RPMI7951 (cell line): Measurements from ENCODE around the gene HFE. TPM values are rescaled to one million over a fixed set of nuclear protein-coding genes. Genes with fewer than 3 reads are reported as not detected.
"Not testable (repeated sequence)": the region's sequence is repeated elsewhere in the genome, so short reads cannot be mapped to it uniquely, and the experiment has no call there.

Experiments
- DNase-seq: peaks from one replicate; pipeline ENCODE4 v3.0.0-alpha.2; 2012; ENCODE audit warnings: low read depth
- total RNA-seq: library from RNA; depleted of rRNA; stranded (reverse); fragments of >200 nt; shearing (Covaris generic); gene quantifications from 2 replicates; pipeline ENCODE4 v1.2.3, GENCODE V29; 2014

HFE gene
- total RNA-seq, 1 experiment from 2014 or later, result 12.1 TPM

DNA sequence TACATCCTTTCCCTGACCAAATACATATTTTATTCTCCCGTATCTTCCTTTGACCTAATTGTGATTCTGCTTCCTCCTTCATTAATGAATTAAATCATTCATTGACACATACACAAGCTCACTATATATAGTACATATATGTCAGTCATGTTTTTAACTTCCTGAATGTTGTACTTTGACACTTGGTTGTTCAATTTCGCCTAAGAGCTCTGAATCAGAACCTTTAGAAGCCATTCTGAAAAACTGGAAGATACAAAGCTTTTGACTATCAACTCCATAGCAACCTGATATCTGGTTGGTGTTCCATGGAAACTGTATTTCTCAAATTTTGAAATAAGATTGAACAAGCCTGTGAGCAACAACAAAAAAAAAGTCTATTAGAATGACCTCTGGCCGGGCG is 27.3 kb upstream of the HFE start:
- DNase-seq, result no peak

GRCh38 chr6:26064619-26065257 is 22.5 kb upstream of the HFE start:
- peak; percentile 59 for DNase-seq

DNA sequence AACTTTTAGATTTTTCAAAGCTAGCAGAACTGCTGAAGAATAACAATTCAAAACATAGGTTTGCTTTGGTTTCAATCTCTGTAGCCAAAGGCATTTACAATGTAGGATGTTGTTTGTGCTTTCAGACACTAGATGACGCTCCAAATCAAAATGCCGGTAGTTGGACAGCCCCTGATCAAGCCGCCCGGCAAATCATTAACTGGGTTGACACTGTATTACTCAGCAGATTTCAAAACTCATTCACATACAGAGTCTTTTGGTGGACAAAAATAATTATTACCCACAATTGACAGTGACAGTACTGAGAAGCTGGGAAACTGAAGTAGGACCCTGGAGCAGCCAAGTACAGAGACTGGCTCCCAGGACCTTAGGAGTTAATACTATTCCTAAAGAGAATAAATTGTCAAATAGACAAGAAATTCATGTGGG is 21.3 kb upstream of the HFE start:
- DNase-seq, result peak; percentile 88

DNA sequence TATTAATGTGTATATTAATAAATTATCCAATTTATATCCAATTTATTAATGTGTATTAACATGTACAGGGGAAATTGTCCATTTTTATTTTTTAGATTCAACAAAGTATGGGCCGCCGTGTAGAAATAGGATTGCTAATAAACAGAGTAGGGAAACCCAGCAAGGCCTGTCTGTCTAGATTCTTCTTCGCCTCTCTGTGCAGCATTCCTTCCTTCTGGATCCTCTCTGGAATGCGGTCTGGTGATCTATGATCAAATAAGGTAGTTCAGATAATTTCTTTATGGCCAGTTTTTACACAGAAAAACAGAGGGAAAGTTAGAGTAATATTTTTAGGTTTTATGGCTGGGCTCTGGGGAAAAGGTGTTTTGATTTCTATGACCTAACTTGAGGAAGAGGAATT is 19.9 kb upstream of the HFE start:
- no peak for DNase-seq

- no peak for DNase-seq
Measured at GRCh38 chr6:26068036-26068435, 19.2 kb upstream of the HFE start.

DNA sequence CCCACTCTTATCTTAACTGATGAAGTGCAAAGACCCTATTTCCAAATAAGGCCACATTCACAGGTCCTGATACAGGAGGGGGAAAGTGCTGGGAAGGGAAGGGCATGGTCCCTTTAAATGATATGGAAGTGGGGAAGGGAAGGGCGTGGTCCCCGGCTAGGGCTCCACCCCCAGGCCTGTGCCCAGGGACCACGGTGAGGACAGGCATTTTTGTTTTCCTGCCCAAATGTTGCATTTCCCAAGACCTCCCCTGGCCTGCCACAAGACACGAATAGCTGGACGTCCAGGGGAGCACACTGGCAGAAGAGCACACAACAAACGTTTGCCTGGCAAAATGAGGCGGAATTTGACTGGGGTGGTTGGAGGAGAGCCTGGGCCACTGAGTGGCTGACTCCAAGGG is 16.1 kb upstream of the HFE start:
- DNase-seq, result peak; percentile 58

- DNase-seq, result no peak
Measured at GRCh38 chr6:26075063-26075717, 12.0 kb upstream of the HFE start.

- peak; percentile 82 for DNase-seq
Measured at GRCh38 chr6:26078066-26078465, 9.2 kb upstream of the HFE start.

GRCh38 chr6:26081096-26081495 is 6.1 kb upstream of the HFE start:
- DNase-seq, result not testable (repeated sequence)

- no peak for DNase-seq
Measured at GRCh38 chr6:26086211-26086610, 1.0 kb upstream of the HFE start.

DNA sequence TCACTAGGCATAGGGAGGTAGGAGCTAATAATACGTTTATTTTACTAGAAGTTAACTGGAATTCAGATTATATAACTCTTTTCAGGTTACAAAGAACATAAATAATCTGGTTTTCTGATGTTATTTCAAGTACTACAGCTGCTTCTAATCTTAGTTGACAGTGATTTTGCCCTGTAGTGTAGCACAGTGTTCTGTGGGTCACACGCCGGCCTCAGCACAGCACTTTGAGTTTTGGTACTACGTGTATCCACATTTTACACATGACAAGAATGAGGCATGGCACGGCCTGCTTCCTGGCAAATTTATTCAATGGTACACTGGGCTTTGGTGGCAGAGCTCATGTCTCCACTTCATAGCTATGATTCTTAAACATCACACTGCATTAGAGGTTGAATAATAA is 1.1 kb downstream of the HFE start:
- no peak for DNase-seq

GRCh38 chr6:26089272-26089671 is 2.0 kb downstream of the HFE start:
- DNase-seq, result no peak

- no peak for DNase-seq
Measured at GRCh38 chr6:26092443-26092842, 5.2 kb downstream of the HFE start.

DNA sequence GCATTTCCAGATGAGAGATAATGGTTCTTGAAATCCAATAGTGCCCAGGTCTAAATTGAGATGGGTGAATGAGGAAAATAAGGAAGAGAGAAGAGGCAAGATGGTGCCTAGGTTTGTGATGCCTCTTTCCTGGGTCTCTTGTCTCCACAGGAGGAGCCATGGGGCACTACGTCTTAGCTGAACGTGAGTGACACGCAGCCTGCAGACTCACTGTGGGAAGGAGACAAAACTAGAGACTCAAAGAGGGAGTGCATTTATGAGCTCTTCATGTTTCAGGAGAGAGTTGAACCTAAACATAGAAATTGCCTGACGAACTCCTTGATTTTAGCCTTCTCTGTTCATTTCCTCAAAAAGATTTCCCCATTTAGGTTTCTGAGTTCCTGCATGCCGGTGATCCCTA is 6.8 kb downstream of the HFE start:
- no peak for DNase-seq

DNA sequence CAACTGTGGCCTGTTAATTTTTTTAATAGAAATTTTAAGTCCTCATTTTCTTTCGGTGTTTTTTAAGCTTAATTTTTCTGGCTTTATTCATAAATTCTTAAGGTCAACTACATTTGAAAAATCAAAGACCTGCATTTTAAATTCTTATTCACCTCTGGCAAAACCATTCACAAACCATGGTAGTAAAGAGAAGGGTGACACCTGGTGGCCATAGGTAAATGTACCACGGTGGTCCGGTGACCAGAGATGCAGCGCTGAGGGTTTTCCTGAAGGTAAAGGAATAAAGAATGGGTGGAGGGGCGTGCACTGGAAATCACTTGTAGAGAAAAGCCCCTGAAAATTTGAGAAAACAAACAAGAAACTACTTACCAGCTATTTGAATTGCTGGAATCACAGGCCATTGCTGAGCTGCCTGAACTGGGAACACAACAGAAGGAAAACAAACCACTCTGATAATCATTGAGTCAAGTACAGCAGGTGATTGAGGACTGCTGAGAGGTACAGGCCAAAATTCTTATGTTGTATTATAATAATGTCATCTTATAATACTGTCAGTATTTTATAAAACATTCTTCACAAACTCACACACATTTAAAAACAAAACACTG is 10.1 kb downstream of the HFE start:
- peak; percentile 65 for DNase-seq

GRCh38 chr6:26103141-26103769 is 16.0 kb downstream of the HFE start:
- peak; percentile 73 for DNase-seq

DNA sequence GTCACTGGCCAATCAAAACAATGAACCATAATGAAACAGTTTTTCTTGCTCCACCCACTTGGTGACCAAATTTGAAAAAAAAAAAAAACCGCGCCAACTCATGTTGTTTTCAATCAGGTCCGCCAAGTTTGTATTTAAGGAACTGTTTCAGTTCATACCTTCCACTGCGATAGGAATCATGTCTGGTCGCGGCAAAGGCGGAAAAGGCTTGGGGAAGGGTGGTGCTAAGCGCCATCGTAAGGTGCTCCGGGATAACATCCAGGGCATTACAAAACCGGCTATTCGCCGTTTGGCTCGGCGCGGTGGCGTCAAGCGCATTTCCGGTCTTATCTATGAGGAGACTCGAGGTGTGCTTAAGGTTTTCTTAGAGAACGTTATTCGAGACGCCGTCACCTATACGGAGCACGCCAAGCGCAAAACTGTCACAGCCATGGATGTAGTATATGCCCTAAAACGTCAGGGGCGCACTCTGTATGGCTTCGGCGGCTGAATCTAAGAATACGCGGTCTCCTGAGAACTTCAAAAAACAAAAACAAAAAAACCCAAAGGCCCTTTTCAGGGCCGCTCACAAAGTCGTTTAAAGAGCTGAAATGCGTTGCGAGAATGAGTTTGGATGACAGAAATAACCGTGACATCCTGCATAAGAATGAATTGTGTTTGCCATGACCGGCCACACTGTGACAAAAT is 16.7 kb downstream of the HFE start:
- DNase-seq, result peak; percentile 98

- DNase-seq, result no peak
Measured at GRCh38 chr6:26104457-26105108, 17.4 kb downstream of the HFE start.

GRCh38 chr6:26105109-26105730 is 18.0 kb downstream of the HFE start:
- DNase-seq, result no peak

DNA sequence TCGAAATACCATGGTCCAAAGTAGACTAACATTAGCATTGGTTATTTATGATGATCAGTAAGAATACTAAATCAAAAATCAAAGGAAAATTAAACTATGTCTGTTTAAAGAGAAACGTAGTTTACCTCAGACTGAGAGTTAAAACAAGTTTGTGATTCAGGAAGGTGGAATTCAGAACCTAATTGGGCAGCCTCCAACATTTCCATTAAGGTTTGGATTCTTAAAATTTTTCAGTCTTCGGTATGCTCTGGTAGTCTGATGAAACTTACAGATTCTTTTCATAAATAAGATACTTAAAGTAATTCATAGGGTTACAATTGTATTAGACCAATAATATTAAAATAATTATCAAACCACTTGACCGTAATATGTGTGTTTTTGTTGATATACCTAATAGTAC is 18.6 kb downstream of the HFE start:
- no peak for DNase-seq

DNA sequence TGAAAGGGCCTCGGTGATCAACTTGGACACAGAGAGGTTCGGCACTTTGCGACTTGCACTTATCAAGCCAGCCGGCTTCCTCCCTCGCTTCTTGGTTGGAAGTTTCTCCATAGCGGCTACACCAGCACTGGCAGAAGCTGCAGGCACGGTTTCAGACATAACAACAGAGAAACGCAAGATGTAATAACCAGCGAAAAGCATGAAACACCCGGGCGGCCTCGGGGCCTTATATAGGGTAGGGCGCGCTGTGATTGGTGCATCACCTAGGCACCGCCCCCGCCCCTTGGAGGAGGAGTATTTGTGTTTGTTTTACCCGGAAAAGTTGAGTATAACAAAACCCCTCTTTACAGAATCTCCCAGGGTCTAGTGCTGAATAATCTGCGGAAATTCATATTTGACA is 20.7 kb downstream of the HFE start:
- no peak for DNase-seq
